ENCODE measurements around the gene PPP1R27. TPM values are rescaled to one million over a fixed set of nuclear protein-coding genes. Genes with fewer than 3 reads are reported as not detected.

The PPP1R27 gene
- total RNA-seq, 1 experiment from 2014 or later: not detected

GRCh38 chr17:81792675-81793615 is 41.9 kb downstream of the PPP1R27 start:
- in situ Hi-C loops (cut with HindIII; ENCODE audit: low pct_unique_long_range_greater_than_20kb, low sequenced_read_pairs): no loop called here
- no peak for DNase-seq (ENCODE audit: low read depth)

Other genes with a start within 250 kb of the PPP1R27 start
- 79.9 and 88.1 TPM in 2 replicates for gene NPLOC4, start 197.9 kb downstream of the PPP1R27 start, total RNA-seq (2014; rRNA removed; shearing (Covaris generic); ENCODE audit: low replicate concordance)
- gene TSPAN10, start 197.9 kb downstream of the PPP1R27 start, total RNA-seq (2014; rRNA removed; shearing (Covaris generic); ENCODE audit: low replicate concordance): 9.6 and 18.9 TPM in 2 replicates
- 1.4 TPM in 1 of 2 replicates, not detected in the other for gene PDE6G, start 178.5 kb downstream of the PPP1R27 start, total RNA-seq (2014; rRNA removed; shearing (Covaris generic); ENCODE audit: low replicate concordance)
- 76.2 and 103 TPM in 2 replicates for gene OXLD1, start 168.4 kb downstream of the PPP1R27 start, total RNA-seq (2014; rRNA removed; shearing (Covaris generic); ENCODE audit: low replicate concordance)
- gene CCDC137, start 168.3 kb downstream of the PPP1R27 start, total RNA-seq (2014; rRNA removed; shearing (Covaris generic); ENCODE audit: low replicate concordance): 33.8 and 39.2 TPM in 2 replicates
- gene ARL16, start 151.3 kb downstream of the PPP1R27 start, total RNA-seq (2014; rRNA removed; shearing (Covaris generic); ENCODE audit: low replicate concordance): 75.3 and 89.9 TPM in 2 replicates
- gene HGS, start 151.0 kb downstream of the PPP1R27 start, total RNA-seq (2014; rRNA removed; shearing (Covaris generic); ENCODE audit: low replicate concordance): 87.1 and 96.6 TPM in 2 replicates
- gene MRPL12, start 131.7 kb downstream of the PPP1R27 start, total RNA-seq (2014; rRNA removed; shearing (Covaris generic); ENCODE audit: low replicate concordance): 185 and 238 TPM in 2 replicates
- gene SLC25A10, start 122.8 kb downstream of the PPP1R27 start, total RNA-seq (2014; rRNA removed; shearing (Covaris generic); ENCODE audit: low replicate concordance): 93.2 and 105 TPM in 2 replicates
- not detected in 2 replicates for gene GCGR, start 30.9 kb downstream of the PPP1R27 start, total RNA-seq (2014; rRNA removed; shearing (Covaris generic); ENCODE audit: low replicate concordance)
- gene MCRIP1, start 1.8 kb downstream of the PPP1R27 start, total RNA-seq (2014; rRNA removed; shearing (Covaris generic); ENCODE audit: low replicate concordance): 24.7 and 30.9 TPM in 2 replicates
- gene P4HB, start 25.5 kb upstream of the PPP1R27 start, total RNA-seq (2014; rRNA removed; shearing (Covaris generic); ENCODE audit: low replicate concordance): 653 and 796 TPM in 2 replicates
- 117 and 146 TPM in 2 replicates for gene ARHGDIA, start 36.3 kb upstream of the PPP1R27 start, total RNA-seq (2014; rRNA removed; shearing (Covaris generic); ENCODE audit: low replicate concordance)
- gene ALYREF, start 56.5 kb upstream of the PPP1R27 start, total RNA-seq (2014; rRNA removed; shearing (Covaris generic); ENCODE audit: low replicate concordance): 279 and 312 TPM in 2 replicates
- 220 and 309 TPM in 2 replicates for gene ANAPC11, start 56.7 kb upstream of the PPP1R27 start, total RNA-seq (2014; rRNA removed; shearing (Covaris generic); ENCODE audit: low replicate concordance)
- gene NPB, start 67.2 kb upstream of the PPP1R27 start, total RNA-seq (2014; rRNA removed; shearing (Covaris generic); ENCODE audit: low replicate concordance): 0.07 and 5.4 TPM in 2 replicates
- gene PCYT2, start 76.3 kb upstream of the PPP1R27 start, total RNA-seq (2014; rRNA removed; shearing (Covaris generic); ENCODE audit: low replicate concordance): 26.2 and 59.9 TPM in 2 replicates
- 46.1 and 67.8 TPM in 2 replicates for gene SIRT7, start 83.1 kb upstream of the PPP1R27 start, total RNA-seq (2014; rRNA removed; shearing (Covaris generic); ENCODE audit: low replicate concordance)
- gene MAFG, start 92.7 kb upstream of the PPP1R27 start, total RNA-seq (2014; rRNA removed; shearing (Covaris generic); ENCODE audit: low replicate concordance): 45.2 and 67.3 TPM in 2 replicates
- 272 and 283 TPM in 2 replicates for gene PYCR1, start 102.2 kb upstream of the PPP1R27 start, total RNA-seq (2014; rRNA removed; shearing (Covaris generic); ENCODE audit: low replicate concordance)
- not detected in 2 replicates for gene MYADML2, start 112.2 kb upstream of the PPP1R27 start, total RNA-seq (2014; rRNA removed; shearing (Covaris generic); ENCODE audit: low replicate concordance)
- gene NOTUM, start 126.1 kb upstream of the PPP1R27 start, total RNA-seq (2014; rRNA removed; shearing (Covaris generic); ENCODE audit: low replicate concordance): not detected in 2 replicates
- gene ASPSCR1, start 142.6 kb upstream of the PPP1R27 start, total RNA-seq (2014; rRNA removed; shearing (Covaris generic); ENCODE audit: low replicate concordance): 48.7 and 62.8 TPM in 2 replicates
- 157 and 162 TPM in 2 replicates for gene CENPX, start 187.8 kb upstream of the PPP1R27 start, total RNA-seq (2014; rRNA removed; shearing (Covaris generic); ENCODE audit: low replicate concordance)
- gene LRRC45, start 188.3 kb upstream of the PPP1R27 start, total RNA-seq (2014; rRNA removed; shearing (Covaris generic); ENCODE audit: low replicate concordance): 40.3 and 51.4 TPM in 2 replicates
- gene RAC3, start 196.6 kb upstream of the PPP1R27 start, total RNA-seq (2014; rRNA removed; shearing (Covaris generic); ENCODE audit: low replicate concordance): 22.1 and 40.0 TPM in 2 replicates
- 56.6 and 98.4 TPM in 2 replicates for gene DCXR, start 202.6 kb upstream of the PPP1R27 start, total RNA-seq (2014; rRNA removed; shearing (Covaris generic); ENCODE audit: low replicate concordance)
- 62.4 and 68.5 TPM in 2 replicates for gene RFNG, start 216.8 kb upstream of the PPP1R27 start, total RNA-seq (2014; rRNA removed; shearing (Covaris generic); ENCODE audit: low replicate concordance)
- 154 and 160 TPM in 2 replicates for gene GPS1, start 216.8 kb upstream of the PPP1R27 start, total RNA-seq (2014; rRNA removed; shearing (Covaris generic); ENCODE audit: low replicate concordance)
- gene DUS1L, start 230.8 kb upstream of the PPP1R27 start, total RNA-seq (2014; rRNA removed; shearing (Covaris generic); ENCODE audit: low replicate concordance): 126 and 135 TPM in 2 replicates